Measurements from ENCODE around the gene GPBP1. TPM values are rescaled to one million over a fixed set of nuclear protein-coding genes. Genes with fewer than 3 reads are reported as not detected.
"Not testable (repeated sequence)": the region's sequence is repeated elsewhere in the genome, so short reads cannot be mapped to it uniquely, and the experiment has no call there.

Gene GPBP1
- total and polyA plus RNA-seq, 2 of the 4 experiments (the other 2 are of a cell fraction): 24.3 to 29.2 TPM

DNA sequence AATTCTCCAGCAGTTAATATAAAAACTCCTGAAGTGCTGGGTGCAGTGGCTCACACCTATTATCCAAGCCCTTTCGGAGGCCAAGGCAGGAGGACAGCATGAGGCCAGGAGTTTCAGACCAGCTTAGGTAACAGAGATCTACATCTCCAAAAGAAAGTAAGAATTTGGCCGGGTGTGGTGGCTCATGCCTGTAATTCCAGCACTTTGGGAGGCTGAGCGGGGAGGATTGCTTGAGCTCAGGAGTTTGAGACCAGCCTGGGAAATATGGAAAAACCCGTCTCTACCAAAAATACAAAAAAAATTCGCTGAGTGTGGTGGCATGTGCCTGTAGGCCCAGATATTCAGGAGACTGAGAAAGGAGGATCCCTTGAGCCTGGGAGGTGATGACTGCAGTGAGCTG is 6.7 kb upstream of the GPBP1 start:
- POLR2A ChIA-PET (ENCODE audit: unreplicated experiment): no interaction called here
- no peak overlapping the region for H3K4me3 ChIP-seq (ENCODE audit: insufficient read depth, low read depth, low read length)
- dilution Hi-C loops (cut with HindIII; ENCODE audit: low sequenced_read_pairs, unreplicated experiment): no loop called here

DNA sequence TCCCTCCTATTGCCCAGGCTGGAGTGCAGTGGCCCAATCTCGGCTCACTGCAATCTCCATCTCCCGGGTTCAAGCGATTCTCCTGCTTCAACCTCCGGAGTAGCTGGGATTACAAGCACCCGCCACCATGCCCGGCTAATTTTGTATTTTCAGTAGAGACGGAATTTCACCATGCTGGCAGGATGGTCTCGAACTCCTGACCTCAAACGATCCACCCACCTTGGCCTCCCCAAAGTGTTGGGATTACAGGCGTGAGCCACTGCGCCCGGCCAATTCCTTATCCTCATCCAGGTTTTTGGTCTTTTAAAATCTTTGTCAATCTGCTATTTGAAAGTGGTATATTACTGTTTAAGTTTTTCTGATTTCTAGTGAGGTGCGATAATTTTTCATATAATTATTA is 3.7 kb upstream of the GPBP1 start:
- H4K91ac ChIP-seq (ENCODE audit: insufficient read depth, low read depth, low read length); H3K4me1 ChIP-seq (ENCODE audit: control insufficient read depth, insufficient read depth, low read length); H4K5ac ChIP-seq (ENCODE audit: low read depth, low read length); H4K8ac ChIP-seq (ENCODE audit: low read depth in 2 of 2, low read length in 2 of 2); H2BK120ac ChIP-seq (ENCODE audit: low read depth, low read length); BruUV-seq (replicated peaks); H3K9me3 ChIP-seq (ENCODE audit: control insufficient read depth, insufficient read depth, low read length); H2AFZ ChIP-seq (replicated peaks; ENCODE audit: low read length, poor library complexity); H3K27ac ChIP-seq (ENCODE audit: insufficient read depth, low read length); ATAC-seq (ENCODE audit: low read depth); H3K4me3 ChIP-seq (ENCODE audit: insufficient read depth, low read depth, low read length); H3K23ac ChIP-seq (ENCODE audit: low read depth, low read length); H2BK5ac ChIP-seq (ENCODE audit: low read depth, low read length, poor library complexity, severe bottlenecking); H3K36me3 ChIP-seq (ENCODE audit: control insufficient read depth, insufficient read depth, low read length); dilution Hi-C loops (cut with HindIII; ENCODE audit: low sequenced_read_pairs, unreplicated experiment); H2AK9ac ChIP-seq (replicated peaks; ENCODE audit: low read depth, low read length, poor library complexity); H2BK20ac ChIP-seq (ENCODE audit: low read depth, low read length); H3K18ac ChIP-seq (ENCODE audit: low read depth, low read length); H3K14ac ChIP-seq (replicated peaks; ENCODE audit: low read depth, low read length); intact Hi-C loops (cut with micrococcal nuclease); POLR2A ChIA-PET (ENCODE audit: unreplicated experiment); H3K4me2 ChIP-seq (ENCODE audit: low read depth, low read length); H3K9me1 ChIP-seq (ENCODE audit: insufficient read depth, low read length); CTCF ChIA-PET; H2AK5ac ChIP-seq (ENCODE audit: low read depth, low read length); DNase-seq; H3K27me3 ChIP-seq (ENCODE audit: control insufficient read depth, insufficient read depth, low read length); H3K9ac ChIP-seq (ENCODE audit: low read depth, low read length); H2BK15ac ChIP-seq (ENCODE audit: low read depth, low read length); in situ Hi-C loops (cut with MboI; ENCODE audit: low sequenced_read_pairs); H3K56ac ChIP-seq (ENCODE audit: extremely low read depth, insufficient read depth, low read length); H3K4ac ChIP-seq (ENCODE audit: low read depth, low read length): not testable (repeated sequence)
- 95% methylated on average over 7 of the region's 13 CpGs; no CpG with 5 or more reads in 1 of the 2 experiments for WGBS, 2 experiments (ENCODE audit: extremely low coverage in 2 of 2, insufficient read length in 1 of 2)
- H3K79me1 ChIP-seq (ENCODE audit: low read depth in 1 of 2, low read length in 2 of 2): peaks cover 4 to 14% of the 10 kb centered on the region in 2 experiments; a peak in 3 of 4 replicates
- H4K20me1 ChIP-seq (ENCODE audit: insufficient read depth, low read length): peaks cover 10% of the 10 kb centered on the region; the same call in 1 of the 2 replicates

More for the DNA sequence above, 6.7 kb upstream of the GPBP1 start:
- no TSS peak for BruUV-seq (replicated peaks)
- Histone ChIP-seq H3K36me3 (ENCODE audit: control insufficient read depth, insufficient read depth, low read length) (no peaks in the 10 kb centered on the region), H2AK9ac (replicated peaks; ENCODE audit: low read depth, low read length, poor library complexity) (no peak overlapping the region), H2BK120ac (ENCODE audit: low read depth, low read length) (no peak overlapping the region), H3K79me1 (ENCODE audit: low read depth in 1 of 2, low read length in 2 of 2) (peaks cover under 1 to 4% of the 10 kb centered on the region in 2 experiments; a peak in 2 of 4 replicates), H3K9ac (ENCODE audit: low read depth, low read length) (no peak overlapping the region), H4K5ac (ENCODE audit: low read depth, low read length) (no peak overlapping the region), H3K4me2 (ENCODE audit: low read depth, low read length) (no peak overlapping the region), H2AK5ac (ENCODE audit: low read depth, low read length) (no peak overlapping the region), H2BK5ac (ENCODE audit: low read depth, low read length, poor library complexity, severe bottlenecking) (no peak overlapping the region), H2BK15ac (ENCODE audit: low read depth, low read length) (no peak overlapping the region), H3K27me3 (ENCODE audit: control insufficient read depth, insufficient read depth, low read length) (no peaks in the 10 kb centered on the region), H4K91ac (ENCODE audit: insufficient read depth, low read depth, low read length) (no peak overlapping the region), H3K9me3 (ENCODE audit: control insufficient read depth, insufficient read depth, low read length) (no peaks in the 10 kb centered on the region), H3K56ac (ENCODE audit: extremely low read depth, insufficient read depth, low read length) (no peak overlapping the region), H2AFZ (replicated peaks; ENCODE audit: low read length, poor library complexity) (no peak overlapping the region), H3K27ac (ENCODE audit: insufficient read depth, low read length) (no peak overlapping the region), H4K20me1 (ENCODE audit: insufficient read depth, low read length) (no peaks in the 10 kb centered on the region), H3K4ac (ENCODE audit: low read depth, low read length) (no peak overlapping the region), H2BK20ac (ENCODE audit: low read depth, low read length) (no peak overlapping the region), H4K8ac (ENCODE audit: low read depth in 2 of 2, low read length in 2 of 2) (no peak overlapping the region), H3K9me1 (ENCODE audit: insufficient read depth, low read length) (no peaks in the 10 kb centered on the region), H3K18ac (ENCODE audit: low read depth, low read length) (no peak overlapping the region), H3K14ac (replicated peaks; ENCODE audit: low read depth, low read length) (no peak overlapping the region), H3K4me1 (ENCODE audit: control insufficient read depth, insufficient read depth, low read length) (no peaks in the 10 kb centered on the region; the same call in 1 of the 2 replicates), H3K23ac (ENCODE audit: low read depth, low read length) (no peak overlapping the region)
- intact Hi-C loops (cut with micrococcal nuclease) (no loop called here), in situ Hi-C loops (cut with MboI; ENCODE audit: low sequenced_read_pairs) (no loop called here)
- ATAC-seq (ENCODE audit: low read depth): no peak
- no CpG with 5 or more reads among the region's 5 CpGs for WGBS, 2 experiments (ENCODE audit: extremely low coverage in 2 of 2, insufficient read length in 1 of 2)
- CTCF ChIA-PET: no interaction called here
- no peak for DNase-seq
- TF ChIP-seq CEBPB (IDR thresholded peaks at IDR 0.05; ENCODE audit: low read depth, low read length): no peak
- TF ChIP-seq, protein P1, sequence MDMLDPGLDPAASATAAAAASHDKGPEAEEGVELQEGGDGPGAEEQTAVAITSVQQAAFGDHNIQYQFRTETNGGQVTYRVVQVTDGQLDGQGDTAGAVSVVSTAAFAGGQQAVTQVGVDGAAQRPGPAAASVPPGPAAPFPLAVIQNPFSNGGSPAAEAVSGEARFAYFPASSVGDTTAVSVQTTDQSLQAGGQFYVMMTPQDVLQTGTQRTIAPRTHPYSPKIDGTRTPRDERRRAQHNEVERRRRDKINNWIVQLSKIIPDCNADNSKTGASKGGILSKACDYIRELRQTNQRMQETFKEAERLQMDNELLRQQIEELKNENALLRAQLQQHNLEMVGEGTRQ (IDR thresholded peaks at IDR 0.05; ENCODE audit: low read depth, low read length): no peak
- TF ChIP-seq MXI1 (IDR thresholded peaks at IDR 0.05; ENCODE audit: borderline replicate concordance, low read depth, low read length): no peak
- TF ChIP-seq BHLHE40 (IDR thresholded peaks at IDR 0.05; ENCODE audit: low read depth, low read length): no peak
- no peak for TF ChIP-seq POLR2A (IDR thresholded peaks at IDR 0.05; ENCODE audit: low read depth, low read length)
- no peak for TF ChIP-seq SMC3 (IDR thresholded peaks at IDR 0.05; ENCODE audit: low read depth, low read length)
